Measurements from ENCODE around the gene ARL8A. TPM values are rescaled to one million over a fixed set of nuclear protein-coding genes. Genes with fewer than 3 reads are reported as not detected.

The ARL8A gene
- total RNA-seq, 1 donor from 2014 or later = 20.2 TPM

DNA sequence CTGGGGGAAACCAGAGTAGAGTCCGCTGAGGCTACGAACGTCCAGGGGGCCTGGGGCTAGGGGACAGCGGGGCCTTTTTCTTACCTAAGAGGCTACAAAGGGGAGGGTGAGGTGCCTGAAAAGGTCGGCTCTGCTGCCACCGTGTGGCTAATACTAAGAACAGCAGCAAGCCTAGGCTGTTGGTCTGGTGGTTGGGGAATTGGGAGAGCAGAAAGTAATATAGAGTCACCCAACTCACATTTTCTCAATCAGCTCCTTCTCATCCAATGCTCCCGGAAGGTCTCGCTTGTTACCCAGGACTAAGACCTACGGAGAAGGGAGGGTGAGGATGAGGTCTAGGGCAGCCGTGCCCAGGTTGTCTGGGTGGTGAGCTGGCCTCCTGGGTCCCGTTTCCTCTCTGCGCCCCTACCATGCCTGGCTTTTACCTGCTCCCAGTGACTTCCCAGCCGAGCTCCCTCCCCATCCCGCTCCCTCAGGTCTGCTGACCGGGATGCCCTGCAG, 9.3 kb downstream of the ARL8A start:
- peak; percentile 68 for DNase-seq (ENCODE audit: low spot score)

DNA sequence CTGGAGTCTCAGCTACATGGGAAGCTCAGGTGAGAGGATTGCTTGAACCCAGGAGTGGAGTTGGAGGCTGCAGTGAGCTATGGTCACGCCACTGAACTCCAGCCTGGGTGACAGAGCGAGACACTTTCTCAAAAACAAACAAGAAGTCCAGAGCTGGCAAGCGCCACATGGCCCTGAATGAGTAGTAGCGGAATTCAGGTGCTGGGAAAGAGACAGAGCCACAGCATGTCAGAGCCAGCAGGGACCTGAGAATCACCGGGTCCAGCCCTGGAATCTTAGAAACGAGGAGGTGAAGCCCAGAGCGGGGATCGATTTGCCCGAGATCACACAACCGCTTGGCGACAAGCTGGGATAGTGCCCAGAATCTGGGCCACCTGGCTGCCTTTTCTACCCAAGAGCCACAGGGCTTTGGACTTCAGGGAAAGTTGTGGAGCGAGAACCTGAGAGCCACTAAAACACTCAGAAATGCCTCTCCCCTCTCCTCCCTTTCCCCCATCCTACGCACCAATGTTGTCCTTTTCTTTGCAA, 9.8 kb downstream of the ARL8A start:
- DNase-seq (ENCODE audit: low spot score) = no peak

DNA sequence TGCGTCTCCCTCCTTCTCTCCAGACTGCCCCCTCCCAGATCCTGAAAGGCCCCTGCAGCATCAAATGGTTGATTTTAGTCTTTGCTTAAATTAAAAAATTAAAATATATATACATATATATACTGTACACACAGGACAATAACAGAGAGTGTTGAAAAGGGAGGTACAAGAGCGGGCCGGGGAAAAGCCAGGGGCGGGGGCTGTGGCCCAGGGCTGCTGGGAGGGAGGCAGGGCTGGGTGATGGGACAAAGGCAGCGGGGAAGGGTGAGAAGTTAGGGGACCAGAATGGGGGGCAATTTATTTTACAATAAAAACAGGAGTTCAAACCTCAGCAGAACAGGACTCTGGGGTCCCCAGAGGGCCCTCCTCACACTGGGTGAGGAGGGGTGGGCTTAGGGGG, 10.5 kb downstream of the ARL8A start:
- no peak for DNase-seq (ENCODE audit: low spot score)

DNA sequence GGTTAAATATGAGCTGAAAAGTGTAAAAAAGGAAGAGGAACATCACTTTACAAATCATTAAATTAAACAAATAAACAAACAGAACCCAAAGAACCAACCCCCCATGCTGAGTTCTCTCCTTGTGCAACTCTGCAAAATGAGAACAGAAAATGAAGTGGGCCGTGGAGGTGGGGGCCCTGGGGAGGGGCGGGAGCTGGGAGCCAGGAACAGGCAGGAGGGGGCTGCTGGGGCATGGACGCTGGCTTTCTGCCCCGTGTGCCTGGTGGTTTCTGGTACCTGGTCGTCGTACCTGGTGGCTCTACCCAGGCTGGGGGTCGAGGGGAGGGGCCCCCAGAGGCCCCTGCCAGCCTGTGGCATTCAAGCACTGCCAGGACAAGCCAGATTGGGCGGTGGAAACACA, 11.0 kb downstream of the ARL8A start:
- no peak for DNase-seq (ENCODE audit: low spot score)

DNA sequence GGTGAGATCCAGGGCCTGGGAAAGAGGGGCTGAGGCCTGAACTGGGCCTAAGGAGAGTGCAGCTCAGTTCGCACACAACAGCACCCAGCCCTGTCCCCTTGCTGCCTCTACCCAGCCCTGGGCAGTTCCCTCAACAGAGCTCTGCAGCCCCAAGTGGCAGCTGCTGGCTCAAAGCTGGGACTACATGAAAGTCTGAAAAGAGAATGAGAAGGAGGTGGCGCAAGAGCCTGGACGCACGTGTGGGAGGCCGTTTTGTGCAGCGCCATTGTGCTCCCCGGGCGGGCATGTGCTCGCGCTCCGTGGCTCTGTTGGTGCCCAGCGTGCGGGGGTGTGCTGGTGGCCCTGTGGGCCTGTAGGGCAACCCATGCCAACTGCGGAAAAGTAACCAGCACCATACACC, 11.5 kb downstream of the ARL8A start:
- no peak for DNase-seq (ENCODE audit: low spot score)

DNA sequence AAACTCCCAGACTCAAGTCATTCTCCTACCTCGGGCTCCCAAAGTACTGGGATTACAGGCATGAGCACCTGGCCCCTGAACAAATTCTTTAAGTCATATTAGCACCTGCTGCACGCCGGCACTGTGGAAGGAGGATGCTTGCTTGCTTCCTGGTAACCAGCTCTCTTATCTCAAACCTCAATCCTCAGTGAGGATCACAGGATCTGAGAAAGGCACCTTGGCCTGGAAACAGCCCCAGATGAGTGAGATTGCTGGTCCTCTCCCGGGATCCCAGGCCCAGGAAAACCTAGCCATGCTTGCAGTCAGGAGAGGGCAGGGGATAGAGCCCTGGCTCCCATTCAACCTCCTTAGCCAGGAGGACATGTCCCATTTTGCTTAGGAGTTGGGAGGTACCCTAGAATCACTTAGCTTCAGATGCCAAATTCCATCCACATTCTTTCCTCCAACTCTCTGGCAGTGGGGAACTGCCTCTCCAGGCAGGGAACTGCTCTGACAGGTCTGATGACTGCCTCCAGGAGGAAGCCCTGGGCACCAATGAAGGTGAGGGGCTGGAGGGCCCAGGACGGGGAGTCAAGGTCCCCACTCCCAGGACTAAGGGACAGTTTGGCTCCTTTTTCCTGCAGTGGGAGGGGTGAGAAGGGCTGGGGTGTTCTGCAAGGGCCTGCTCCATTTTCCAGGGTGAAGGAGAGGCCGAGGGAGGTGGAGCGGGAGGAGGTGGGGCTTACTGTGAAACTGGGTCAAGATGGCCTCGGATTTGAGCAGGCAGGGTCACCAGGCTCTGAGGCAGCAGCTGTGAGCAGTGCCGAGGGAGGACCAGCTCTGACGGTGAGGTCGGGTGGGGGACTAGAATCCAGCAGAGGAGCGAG, 12.3 kb downstream of the ARL8A start:
- peak; percentile 82 for DNase-seq (ENCODE audit: low spot score)

DNA sequence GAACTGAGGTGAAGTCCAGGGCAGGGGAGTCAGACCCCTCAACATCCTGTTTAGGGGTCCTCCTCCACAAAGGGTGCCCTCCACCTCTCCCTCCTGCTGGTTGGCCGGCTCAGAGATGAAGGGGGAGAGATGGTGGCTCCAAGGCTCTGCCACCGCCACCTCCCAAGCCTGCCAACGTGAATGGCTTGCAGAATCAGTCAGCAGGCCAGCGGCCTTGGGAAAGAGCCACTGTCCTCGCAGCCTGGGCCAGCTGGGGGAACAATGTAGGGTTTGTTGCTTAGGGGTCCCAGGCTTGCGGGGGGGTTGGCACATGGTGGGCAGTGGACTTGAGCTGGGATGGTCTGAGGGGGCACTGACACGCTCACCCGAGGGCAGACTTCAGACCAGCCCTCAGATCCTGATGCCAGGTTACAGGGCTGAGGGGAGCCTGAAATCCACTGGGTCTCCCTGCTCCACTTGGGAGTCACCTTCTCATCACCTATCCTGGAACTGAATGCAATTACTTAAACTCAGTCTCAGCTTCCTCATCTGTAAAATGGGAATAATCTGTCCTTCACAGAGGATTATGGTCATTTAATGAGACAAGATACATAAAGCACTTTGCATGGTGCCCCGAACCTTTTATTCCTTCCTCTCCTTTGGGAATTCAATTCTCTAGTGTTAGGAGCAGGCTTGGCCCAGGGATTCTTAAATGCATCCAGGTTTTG, 13.6 kb downstream of the ARL8A start:
- no peak for DNase-seq (ENCODE audit: low spot score)

DNA sequence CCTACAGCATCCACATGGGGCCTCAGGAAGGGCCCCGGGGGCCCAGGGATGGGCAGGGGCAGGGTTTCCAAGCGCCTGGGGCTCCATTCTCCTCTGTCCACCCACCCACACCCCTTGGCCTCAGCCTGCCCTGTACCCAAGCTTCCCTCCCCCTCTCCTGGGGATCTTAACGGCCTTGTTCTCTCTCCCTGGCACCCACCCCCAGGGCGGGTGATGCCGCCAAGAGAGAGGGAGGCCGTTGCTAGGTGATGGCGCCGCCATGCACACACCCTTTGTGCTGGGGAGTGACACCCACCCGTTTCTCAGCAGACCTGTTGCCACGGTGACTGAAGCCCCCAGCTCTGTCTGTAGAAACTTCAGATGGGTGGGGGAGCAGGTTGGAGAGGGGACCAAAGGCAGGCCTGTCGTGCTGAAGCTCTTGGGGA, 14.2 kb downstream of the ARL8A start:
- no peak for DNase-seq (ENCODE audit: low spot score)

DNA sequence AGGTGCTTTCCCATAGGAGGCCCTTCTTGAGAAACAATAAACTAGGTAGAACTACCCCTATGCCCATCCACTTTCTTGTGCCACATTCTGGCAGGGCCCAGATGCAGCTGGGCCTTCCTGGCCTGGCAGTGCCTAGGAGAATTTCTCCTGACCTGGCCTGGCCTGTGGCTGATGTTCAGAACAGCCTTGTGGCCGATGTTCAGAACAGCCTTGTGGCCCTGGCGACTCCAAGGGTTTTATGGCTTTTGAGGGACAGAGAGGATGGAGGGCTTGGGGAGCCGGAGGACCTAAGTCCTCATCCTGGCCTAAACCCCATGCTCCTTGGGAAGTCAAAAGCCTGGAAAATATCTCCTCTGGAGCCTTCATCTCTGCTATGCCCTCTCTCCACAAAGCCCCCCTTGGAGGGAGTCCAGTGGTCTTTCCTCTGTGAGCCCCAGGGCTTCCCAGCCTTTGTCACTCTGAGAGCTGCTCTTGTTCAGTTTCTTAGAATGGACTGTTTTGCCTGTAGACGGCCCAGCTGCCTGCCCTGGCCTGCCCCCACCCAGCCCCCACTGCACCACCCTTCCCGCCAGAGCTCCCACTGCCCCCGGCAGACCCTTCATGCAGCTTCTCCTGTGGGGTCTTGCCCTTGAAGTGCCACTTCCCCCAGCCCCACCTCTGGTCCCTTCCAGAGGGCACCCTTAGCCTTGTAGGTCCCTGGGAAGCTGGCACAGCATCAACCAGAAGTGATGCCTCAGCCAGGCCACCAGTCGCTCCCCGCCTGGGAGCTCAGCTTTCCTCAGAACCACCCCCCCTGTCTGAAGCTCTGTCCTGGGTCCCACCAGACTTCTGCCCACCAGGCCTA, 14.9 kb downstream of the ARL8A start:
- no peak for DNase-seq (ENCODE audit: low spot score)

DNA sequence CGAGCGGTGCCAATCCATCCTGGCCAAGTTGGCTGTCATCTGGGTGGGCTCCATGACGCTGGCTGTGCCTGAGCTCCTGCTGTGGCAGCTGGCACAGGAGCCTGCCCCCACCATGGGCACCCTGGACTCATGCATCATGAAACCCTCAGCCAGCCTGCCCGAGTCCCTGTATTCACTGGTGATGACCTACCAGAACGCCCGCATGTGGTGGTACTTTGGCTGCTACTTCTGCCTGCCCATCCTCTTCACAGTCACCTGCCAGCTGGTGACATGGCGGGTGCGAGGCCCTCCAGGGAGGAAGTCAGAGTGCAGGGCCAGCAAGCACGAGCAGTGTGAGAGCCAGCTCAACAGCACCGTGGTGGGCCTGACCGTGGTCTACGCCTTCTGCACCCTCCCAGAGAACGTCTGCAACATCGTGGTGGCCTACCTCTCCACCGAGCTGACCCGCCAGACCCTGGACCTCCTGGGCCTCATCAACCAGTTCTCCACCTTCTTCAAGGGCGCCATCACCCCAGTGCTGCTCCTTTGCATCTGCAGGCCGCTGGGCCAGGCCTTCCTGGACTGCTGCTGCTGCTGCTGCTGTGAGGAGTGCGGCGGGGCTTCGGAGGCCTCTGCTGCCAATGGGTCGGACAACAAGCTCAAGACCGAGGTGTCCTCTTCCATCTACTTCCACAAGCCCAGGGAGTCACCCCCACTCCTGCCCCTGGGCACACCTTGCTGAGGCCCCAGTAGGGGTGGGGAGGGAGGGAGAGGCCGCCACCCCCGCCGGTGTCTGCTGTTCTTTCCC, 16.5 kb downstream of the ARL8A start:
- no peak for DNase-seq (ENCODE audit: low spot score)

DNA sequence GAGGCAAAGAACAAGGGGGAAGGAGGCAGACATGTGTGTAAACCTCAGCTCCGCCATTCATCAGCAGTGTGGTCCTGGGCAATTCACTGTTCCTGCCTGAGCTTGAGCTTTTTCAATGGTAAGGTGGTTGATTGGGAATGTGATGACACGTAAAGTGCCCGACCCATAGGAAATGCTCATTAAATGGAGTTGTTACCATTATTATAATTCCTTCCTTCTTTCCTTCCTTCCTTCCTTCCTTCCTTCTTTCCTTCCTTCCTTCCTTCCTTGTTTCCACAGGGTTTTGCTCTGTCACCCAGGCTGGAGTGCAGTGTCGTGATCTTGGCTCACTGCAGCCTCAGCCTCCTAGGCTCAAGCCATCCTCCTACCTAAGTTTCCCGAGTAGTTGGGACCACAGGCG, 17.5 kb downstream of the ARL8A start:
- DNase-seq (ENCODE audit: low spot score) = no peak

DNA sequence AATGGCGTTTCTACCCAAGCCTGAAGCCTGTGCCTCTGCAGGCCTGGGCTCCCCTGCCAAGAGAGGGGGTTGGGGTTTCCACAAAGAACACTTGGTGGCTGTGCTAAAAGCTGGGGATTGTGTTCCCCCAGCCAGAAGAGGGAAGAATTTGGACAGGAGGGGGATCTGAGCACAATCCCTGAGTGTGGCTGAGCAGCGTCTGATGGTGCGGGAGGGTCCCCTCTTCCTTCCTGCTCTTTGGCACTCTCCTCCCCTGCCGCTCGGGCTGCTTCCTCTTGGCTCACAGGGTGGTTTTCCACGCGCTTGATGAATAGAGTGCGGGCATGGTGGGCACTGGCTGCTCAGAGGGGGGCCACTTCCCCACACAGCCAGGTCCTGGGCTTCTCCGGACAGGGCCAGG, 18.1 kb downstream of the ARL8A start:
- DNase-seq (ENCODE audit: low spot score) = no peak

DNA sequence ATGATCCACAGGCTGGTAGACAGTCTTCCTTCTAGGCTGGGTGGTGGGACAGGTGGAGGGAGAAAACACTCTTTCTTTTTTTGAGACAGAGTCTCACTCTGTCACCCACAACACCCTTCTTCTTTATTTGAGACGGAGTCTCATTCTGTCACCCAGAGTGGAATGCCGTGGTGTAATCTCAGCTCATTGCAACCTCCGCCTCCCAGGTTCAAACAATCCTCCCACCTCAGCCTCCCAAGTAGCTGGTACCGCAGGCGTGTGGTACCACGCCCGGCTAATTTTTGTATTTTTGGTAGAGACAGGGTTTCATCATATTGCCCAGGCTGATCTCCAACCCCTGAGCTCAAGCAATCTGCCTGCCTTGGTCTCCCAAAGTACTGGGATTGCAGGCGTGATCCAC, 18.9 kb downstream of the ARL8A start:
- DNase-seq (ENCODE audit: low spot score) = no peak

DNA sequence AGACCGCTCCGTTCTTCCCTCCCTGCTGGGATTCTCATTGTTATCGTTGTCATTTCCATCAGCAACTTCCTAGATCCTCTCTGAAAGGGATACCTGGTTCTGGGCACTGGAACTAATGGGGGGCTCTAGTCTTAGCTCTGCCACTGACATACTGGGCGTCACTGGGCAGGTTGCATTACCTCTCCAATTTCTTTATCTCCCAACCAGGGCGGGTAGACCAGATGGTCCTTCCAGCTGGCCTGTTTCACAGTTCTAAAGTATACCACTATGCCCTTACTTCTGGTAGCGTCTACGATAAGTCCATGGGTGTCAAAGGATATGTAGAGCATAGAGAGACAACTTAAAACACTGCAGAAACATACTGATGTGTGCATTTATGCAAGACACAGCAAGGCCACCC, 20.4 kb downstream of the ARL8A start:
- DNase-seq (ENCODE audit: low spot score) = no peak

DNA sequence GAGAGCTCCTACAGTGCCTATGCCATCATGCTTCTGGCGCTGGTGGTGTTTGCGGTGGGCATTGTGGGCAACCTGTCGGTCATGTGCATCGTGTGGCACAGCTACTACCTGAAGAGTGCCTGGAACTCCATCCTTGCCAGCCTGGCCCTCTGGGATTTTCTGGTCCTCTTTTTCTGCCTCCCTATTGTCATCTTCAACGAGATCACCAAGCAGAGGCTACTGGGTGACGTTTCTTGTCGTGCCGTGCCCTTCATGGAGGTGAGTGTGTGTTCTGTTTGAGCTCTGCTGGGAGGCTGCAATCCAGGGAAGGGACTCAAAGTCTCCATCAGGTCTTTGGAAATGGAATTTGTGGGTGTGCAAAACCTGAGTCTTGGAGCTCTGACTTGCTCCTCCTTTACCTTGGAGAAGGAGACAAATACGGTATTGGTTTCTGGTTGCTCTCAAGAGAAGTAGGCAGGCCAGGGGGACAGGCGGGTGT, 21.2 kb downstream of the ARL8A start:
- DNase-seq (ENCODE audit: low spot score) = no peak

DNA sequence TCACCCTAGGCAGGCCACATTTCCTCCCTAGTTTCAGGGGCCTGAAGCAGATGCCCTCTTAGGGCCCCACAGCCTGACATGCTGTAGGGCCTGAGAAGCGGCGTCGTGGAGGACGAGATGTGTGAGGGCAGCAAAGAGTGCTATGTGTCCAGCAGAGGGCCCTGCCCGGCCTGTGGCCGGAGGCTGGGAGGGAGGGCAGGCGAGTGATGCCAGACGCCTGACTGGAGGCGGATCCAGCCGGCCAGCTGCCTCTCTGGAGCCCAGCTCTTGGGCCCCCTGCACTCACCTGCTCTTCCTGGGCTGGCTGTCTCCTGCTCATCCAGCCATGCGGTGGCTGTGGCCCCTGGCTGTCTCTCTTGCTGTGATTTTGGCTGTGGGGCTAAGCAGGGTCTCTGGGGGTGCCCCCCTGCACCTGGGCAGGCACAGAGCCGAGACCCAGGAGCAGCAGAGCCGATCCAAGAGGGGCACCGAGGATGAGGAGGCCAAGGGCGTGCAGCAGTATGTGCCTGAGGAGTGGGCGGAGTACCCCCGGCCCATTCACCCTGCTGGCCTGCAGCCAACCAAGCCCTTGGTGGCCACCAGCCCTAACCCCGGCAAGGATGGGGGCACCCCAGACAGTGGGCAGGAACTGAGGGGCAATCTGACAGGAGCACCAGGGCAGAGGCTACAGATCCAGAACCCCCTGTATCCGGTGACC, 21.8 kb downstream of the ARL8A start, which contains the start of gene GPR37L1:
Gene GPR37L1 (plus strand): TSS at position 279 of the 697 bp plus-strand sequence. CDS start 47 bp downstream, at position 326.
- DNase-seq (ENCODE audit: low spot score) = peak; percentile 58

DNA sequence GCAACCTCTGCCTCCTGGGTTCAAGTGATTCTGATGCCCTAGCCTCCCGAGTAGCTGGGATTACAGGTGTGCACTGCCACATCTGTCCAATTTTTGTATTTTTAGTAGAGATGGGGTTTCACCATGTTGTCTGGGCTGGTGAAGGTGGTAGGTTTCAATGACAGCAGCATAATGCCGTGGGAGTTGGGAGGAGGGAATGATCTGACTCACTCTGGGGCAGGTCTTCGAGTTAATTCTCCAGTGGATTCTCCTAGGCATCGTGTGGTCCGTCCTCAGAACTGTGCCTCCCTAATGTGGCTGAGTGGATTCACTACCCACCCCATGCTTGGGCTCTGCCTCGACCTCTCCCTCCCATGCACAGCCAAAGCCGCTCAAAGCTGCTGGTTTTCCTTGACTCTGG, 23.5 kb downstream of the ARL8A start:
- no peak for DNase-seq (ENCODE audit: low spot score)

DNA sequence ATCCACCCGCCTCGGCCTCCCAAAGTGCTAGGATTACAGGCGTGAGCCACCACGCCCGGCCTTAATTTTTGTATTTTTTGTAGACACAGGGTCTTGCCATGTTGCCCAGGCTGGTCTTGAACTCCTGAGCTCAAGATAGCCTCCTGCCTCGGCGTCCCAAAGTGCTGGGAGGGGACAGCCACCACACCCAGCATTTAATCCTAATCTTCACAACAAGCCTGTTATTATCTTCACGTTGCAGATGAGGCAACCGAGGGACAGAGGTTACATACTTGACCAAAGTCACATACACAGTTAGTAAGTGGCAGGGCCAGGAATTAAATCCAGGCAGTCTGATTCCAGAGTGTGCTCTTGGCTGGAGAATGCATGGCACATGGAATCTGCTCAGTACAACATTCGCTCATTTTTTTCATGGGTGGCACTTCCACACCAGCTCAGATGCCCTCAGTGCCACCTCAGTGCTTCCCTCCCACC, 26.6 kb downstream of the ARL8A start:
- DNase-seq (ENCODE audit: low spot score) = no peak

DNA sequence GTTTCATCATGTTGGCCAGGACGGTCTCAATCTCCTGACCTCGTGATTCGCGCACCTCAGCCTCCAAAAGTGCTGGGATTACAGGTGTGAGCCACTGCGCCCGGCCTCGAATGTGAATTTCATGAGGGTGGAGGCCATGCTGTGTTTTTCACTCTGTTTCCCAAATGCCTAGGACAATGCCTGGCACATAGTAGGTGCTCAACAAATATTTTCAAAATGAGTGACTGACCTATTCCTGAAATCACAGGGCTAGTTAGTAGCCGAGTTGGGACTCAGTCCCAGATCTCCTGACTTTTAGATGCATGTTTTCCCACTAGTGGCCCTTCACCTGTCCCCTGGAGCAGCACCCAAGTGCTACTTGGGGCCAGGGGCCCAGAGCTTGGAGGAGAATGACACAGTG, 28.2 kb downstream of the ARL8A start:
- DNase-seq (ENCODE audit: low spot score) = no peak

Data from umbilical cord (tissue), 2 donors.